Small intestine (tissue), 7 donors: Measurements from ENCODE around the gene GRB2. TPM values are rescaled to one million over a fixed set of nuclear protein-coding genes. Genes with fewer than 3 reads are reported as not detected.
A peak's percentile ranks its signal among the peaks of the same experiment; 100 is the strongest.
"Not testable (repeated sequence)": the region's sequence is repeated elsewhere in the genome, so short reads cannot be mapped to it uniquely, and the experiment has no call there.

Experiments used
- DNase-seq, 2 donors: peaks; one replicate each; pipeline versions ENCODE4 v3.0.0 to v3.0.0-alpha.2; 2013
- FAIRE-seq: peaks from 2 replicates; lab custom pipeline; 2012; peaks lifted over from hg19 to GRCh38; lab: Jason Lieb, UNC
- H3K27ac ChIP-seq, 3 donors: one replicate each; pipeline ENCODE4 v1.5.1; 2013; ENCODE audit warnings: low read length in 2 of 3, mild to moderate bottlenecking in 2 of 3, control low read depth in 1 of 3, inconsistent platforms in 1 of 3, low read depth in 1 of 3, moderate library complexity in 1 of 3
- H3K27me3 ChIP-seq, 3 donors: one replicate each; pipeline ENCODE4 v1.6.1; 2013; ENCODE audit warnings: low read length in 3 of 3, inconsistent platforms in 1 of 3; ENCODE audit not compliant: control insufficient read depth in 3 of 3, insufficient read depth in 3 of 3
- H3K36me3 ChIP-seq, 3 donors: one replicate each; pipeline ENCODE4 v1.6.1; 2013; ENCODE audit warnings: low read length in 3 of 3, inconsistent platforms in 1 of 3, low read depth in 1 of 3, mild to moderate bottlenecking in 1 of 3, moderate library complexity in 1 of 3; ENCODE audit not compliant: control insufficient read depth in 3 of 3, insufficient read depth in 2 of 3
- H3K4me1 ChIP-seq, 3 donors: one replicate each; pipeline ENCODE4 v1.6.1; 2013; ENCODE audit warnings: low read length in 2 of 3, inconsistent platforms in 1 of 3, low read depth in 1 of 3, mild to moderate bottlenecking in 1 of 3, moderate library complexity in 1 of 3; ENCODE audit not compliant: control insufficient read depth in 3 of 3, insufficient read depth in 2 of 3
- H3K4me3 ChIP-seq, 3 donors: one replicate each; pipeline ENCODE4 v1.5.1; 2013; ENCODE audit warnings: low read length in 3 of 3, control low read depth in 1 of 3, inconsistent platforms in 1 of 3, low read depth in 1 of 3, mild to moderate bottlenecking in 1 of 3, moderate library complexity in 1 of 3
- H3K9me3 ChIP-seq, 2 donors: one replicate each; pipeline ENCODE4 v1.6.1; 2013; ENCODE audit warnings: low read depth in 1 of 2, low read length in 1 of 2; ENCODE audit not compliant: control insufficient read depth in 2 of 2, insufficient read depth in 1 of 2
- WGBS, 3 donors: extraction: QIAGEN DNeasy Blood & Tissue Kit; methylation state at CpG; one replicate each; pipeline ENCODE4 v1.1.7; 2013; 5-methylcytosine and 5-hydroxymethylcytosine counted together
- polyA plus RNA-seq, 4 donors: library from polyadenylated mRNA; stranded (reverse) in 3 of 4; unstranded in 1 of 4; fragments of 200-250 nt in 3 of 4; fragments of 120-200 nt in 1 of 4; gene quantifications; one replicate each; pipeline versions ENCODE4 v1.2.1 to v1.2.3, GENCODE V29; 2013
- donor health status: healthy with polysubstance abuse.
- donor health status: control.
- donor health status: control.
- donor health status: Bipolar disorder and iron deficiency.
- donor health status: healthy.

GRB2 gene
- polyA plus RNA-seq, 4 donors = 65.6 to 73.5 (median 68.0) TPM

- Histone ChIP-seq H3K36me3 (peaks cover 0 to 3% (median 0%) of the 10 kb centered on the region in 3 donors), H3K9me3 (no peaks in the 10 kb centered on the region), H3K27ac (no peak overlapping the region), H3K4me3 (no peak overlapping the region), H3K4me1 (peaks cover 3 to 55% (median 4%) of the 10 kb centered on the region in 3 donors), H3K27me3 (no peaks in the 10 kb centered on the region)
- DNase-seq (no peak), FAIRE-seq (no peak)
- 84 to 92% (median 85%) methylated on average over 8 of the region's 8 CpGs for WGBS, 3 donors
Observed at GRCh38 chr17:75349589-75349988, 55.9 kb downstream of the GRB2 start.

GRCh38 chr17:75348386-75349012 is 57.0 kb downstream of the GRB2 start:
- H3K27me3 ChIP-seq = no peaks in the 10 kb centered on the region
- H3K4me1 ChIP-seq = peaks cover 3 to 55% (median 4%) of the 10 kb centered on the region in 3 donors
- FAIRE-seq (no peak), DNase-seq (no peak)
- H3K4me3 ChIP-seq = no peak overlapping the region
- no peaks in the 10 kb centered on the region for H3K9me3 ChIP-seq
- H3K36me3 ChIP-seq = peaks cover 0 to 3% (median 0%) of the 10 kb centered on the region in 3 donors
- H3K27ac ChIP-seq = no peak overlapping the region
- 92 to 98% (median 94%) methylated on average over 8 of the region's 8 CpGs for WGBS, 3 donors

- FAIRE-seq (no peak), DNase-seq (peak in 1 of 2 donors; percentile 49)
- H3K9me3 ChIP-seq = no peaks in the 10 kb centered on the region
- H3K27me3 ChIP-seq = no peaks in the 10 kb centered on the region
- peaks cover 0 to 47% (median 3%) of the 10 kb centered on the region in 3 donors for H3K4me1 ChIP-seq
- peak overlapping the region in 1 of 3 donors; percentile 22 for H3K27ac ChIP-seq
- 49 to 53% (median 52%) methylated on average over 6 of the region's 6 CpGs for WGBS, 3 donors
- H3K36me3 ChIP-seq = peaks cover 0 to 6% (median 0%) of the 10 kb centered on the region in 3 donors
- no peak overlapping the region for H3K4me3 ChIP-seq
Observed at GRCh38 chr17:75346906-75347305, 58.6 kb downstream of the GRB2 start.

DNA sequence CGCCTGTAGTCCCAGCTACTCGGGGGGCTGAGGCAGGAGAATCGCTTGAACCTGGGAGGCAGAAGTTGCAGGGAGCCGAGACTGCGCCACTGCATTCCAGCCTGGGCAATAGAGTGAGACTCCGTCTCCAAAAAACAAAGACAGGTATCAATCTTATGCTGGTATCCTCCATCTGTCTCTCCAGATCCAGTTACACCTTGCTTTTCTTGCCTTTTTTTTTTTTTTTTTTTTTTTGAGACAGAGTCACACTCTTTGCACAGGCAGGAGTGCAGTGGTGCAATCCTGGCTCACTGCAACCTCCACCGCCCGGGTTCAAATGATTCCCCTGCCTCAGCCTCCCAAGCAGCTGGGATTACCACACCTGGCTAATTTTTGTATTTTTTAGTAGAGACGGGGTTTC is 59.1 kb downstream of the GRB2 start:
- 81 to 93% (median 85%) methylated on average over 9 of the region's 9 CpGs for WGBS, 3 donors
- not testable (repeated sequence) for H3K27me3 ChIP-seq, H3K36me3 ChIP-seq, DNase-seq, H3K9me3 ChIP-seq, H3K27ac ChIP-seq, FAIRE-seq
- Histone ChIP-seq H3K4me1 (peaks cover 0 to 43% (median 3%) of the 10 kb centered on the region in 3 donors), H3K4me3 (peak overlapping the region in 1 of 3 donors; percentile 1)

DNA sequence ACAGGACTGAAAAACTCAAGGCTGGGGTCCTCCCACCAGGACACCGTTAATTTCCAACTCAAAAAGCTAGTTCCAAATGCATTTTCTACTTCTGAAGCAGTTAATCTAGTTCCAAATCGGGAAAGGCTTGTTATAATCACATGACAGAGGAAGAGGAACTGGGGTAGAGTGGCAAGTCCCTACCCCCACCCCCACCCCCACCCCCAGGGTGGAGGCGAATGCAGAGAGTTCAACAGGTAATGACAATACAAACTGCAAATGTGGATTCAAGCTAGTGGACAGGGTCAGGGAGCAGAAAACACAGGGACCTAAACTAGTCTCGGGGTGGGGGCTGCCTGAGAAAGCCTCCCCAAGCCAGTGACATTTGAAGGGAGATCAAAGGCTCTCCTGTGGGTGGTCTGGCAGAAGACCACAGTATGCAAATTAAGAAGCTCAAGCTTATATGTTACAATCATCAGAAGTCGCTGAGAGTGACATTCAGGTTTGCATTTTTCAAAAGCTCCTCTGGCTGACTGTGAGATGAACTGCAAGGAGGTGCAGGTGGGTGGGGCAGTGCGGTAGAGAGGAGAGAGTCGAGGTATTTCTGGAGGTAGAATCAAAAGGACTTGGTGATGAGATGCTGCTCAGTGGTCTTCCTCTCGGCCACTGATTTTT is 59.8 kb downstream of the GRB2 start:
- Histone ChIP-seq H3K36me3 (peaks cover 0 to 6% (median 0%) of the 10 kb centered on the region in 3 donors), H3K9me3 (no peaks in the 10 kb centered on the region), H3K27ac (peak overlapping the region in 1 of 3 donors; percentile 32), H3K27me3 (no peaks in the 10 kb centered on the region), H3K4me3 (peak overlapping the region in 1 of 3 donors; percentile 1), H3K4me1 (peaks cover 0 to 35% (median 3%) of the 10 kb centered on the region in 3 donors)
- WGBS, 3 donors = 42 to 70% (median 55%) methylated on average over 8 of the region's 8 CpGs
- DNase-seq (no peak), FAIRE-seq (no peak)

GRCh38 chr17:75344666-75345065 is 60.8 kb downstream of the GRB2 start:
- DNase-seq (no peak), FAIRE-seq (no peak)
- H3K36me3 ChIP-seq = peaks cover 0 to 6% (median 0%) of the 10 kb centered on the region in 3 donors
- peaks cover 0 to 26% (median 3%) of the 10 kb centered on the region in 3 donors for H3K4me1 ChIP-seq
- no peaks in the 10 kb centered on the region for H3K27me3 ChIP-seq
- 71 to 92% (median 88%) methylated on average over 5 of the region's 5 CpGs for WGBS, 3 donors
- no peak overlapping the region for H3K27ac ChIP-seq
- no peaks in the 10 kb centered on the region for H3K9me3 ChIP-seq
- H3K4me3 ChIP-seq = no peak overlapping the region

GRCh38 chr17:75342996-75343395 is 62.5 kb downstream of the GRB2 start:
- Histone ChIP-seq H3K27ac (no peak overlapping the region), H3K27me3 (no peaks in the 10 kb centered on the region), H3K9me3 (no peaks in the 10 kb centered on the region), H3K36me3 (peaks cover 0 to 6% (median 0%) of the 10 kb centered on the region in 3 donors), H3K4me3 (no peak overlapping the region), H3K4me1 (peaks cover 0 to 16% (median 3%) of the 10 kb centered on the region in 3 donors)
- 73 to 87% (median 76%) methylated on average over 3 of the region's 3 CpGs for WGBS, 3 donors
- no peak for DNase-seq
- FAIRE-seq = no peak

DNA sequence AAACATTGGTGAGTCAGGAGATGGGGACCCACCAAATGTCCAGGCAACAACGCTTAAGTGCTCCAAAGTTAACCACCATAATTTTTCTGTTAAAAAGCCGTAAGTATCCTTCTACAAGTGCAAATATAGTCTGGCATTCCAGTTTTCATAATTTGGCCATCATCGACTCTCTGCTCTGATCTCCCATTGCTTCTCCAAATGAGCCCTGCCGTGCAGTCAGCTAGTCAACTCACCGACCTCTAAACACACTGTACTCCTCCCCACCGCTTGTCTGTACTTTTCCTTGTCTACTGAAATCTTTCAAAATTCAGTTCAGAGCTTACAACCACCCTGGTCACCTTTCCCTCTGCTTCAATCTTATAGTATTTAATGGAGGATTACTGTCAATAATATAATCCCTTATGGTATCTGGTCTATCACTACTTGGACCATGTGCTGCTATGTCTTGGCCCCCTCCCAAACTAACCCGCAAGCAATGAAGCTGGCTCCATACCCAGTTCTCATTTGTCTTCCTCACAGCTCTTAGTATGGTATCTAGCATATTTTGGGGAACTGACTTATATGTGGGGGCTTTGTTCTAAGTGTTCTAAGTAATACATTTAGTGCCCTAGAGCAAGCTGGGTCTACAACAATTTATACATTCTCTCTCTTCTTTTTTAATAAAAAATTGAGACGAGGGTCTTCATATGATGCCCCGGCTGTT is 63.5 kb downstream of the GRB2 start:
- DNase-seq (no peak), FAIRE-seq (no peak)
- no peaks in the 10 kb centered on the region for H3K27me3 ChIP-seq
- H3K4me3 ChIP-seq = no peak overlapping the region
- WGBS, 3 donors = 85 to 96% (median 91%) methylated on average over 9 of the region's 9 CpGs
- no peak overlapping the region for H3K27ac ChIP-seq
- H3K36me3 ChIP-seq = peaks cover 0 to 6% (median 0%) of the 10 kb centered on the region in 3 donors
- H3K4me1 ChIP-seq = peaks cover 0 to 10% (median 3%) of the 10 kb centered on the region in 3 donors
- no peaks in the 10 kb centered on the region for H3K9me3 ChIP-seq
